A673 (cell line): Measurements from ENCODE around the gene GRIK2. TPM values are rescaled to one million over a fixed set of nuclear protein-coding genes. Genes with fewer than 3 reads are reported as not detected.

Experiments used
- BruUV-seq: library from RNA; stranded (reverse); fragments of 400-500 nt; replicated peaks from 2 replicates; lab custom pipeline; 2021; lab: Mats Ljungman, UMichigan
- CTCF ChIA-PET: fragments of 300-600 bp; sonication (Branson Sonifier 250); formaldehyde crosslinking; loops from one replicate; lab custom pipeline; 2022; ENCODE audit warnings: antibody characterized with exemption; lab: Charles Lee
- POLR2A ChIA-PET: fragments of 300-600 bp; sonication (Branson Sonifier 250); formaldehyde crosslinking; loops from one replicate; lab custom pipeline; 2022; ENCODE audit warnings: antibody characterized with exemption; ENCODE audit not compliant: low non-redundant PET; lab: Charles Lee
- DNase-seq: peaks from one replicate; pipeline ENCODE4 v3.0.0-alpha.2; 2015; ENCODE audit warnings: low spot score
- H3K27ac ChIP-seq: fragments of 200-600 bp; sonication (generic); 2 replicates; pipeline ENCODE4 v1.5.1; 2016; ENCODE audit warnings: mixed run types, low read depth, mild to moderate bottlenecking, mixed read lengths, antibody characterized with exemption, low read length; ENCODE audit not compliant: poor library complexity, severe bottlenecking
- H3K27me3 ChIP-seq: fragments of 200-600 bp; sonication (generic); replicated peaks from 2 replicates; pipeline ENCODE4 v1.6.1; 2017; ENCODE audit warnings: mixed run types, low read depth, mild to moderate bottlenecking, mixed read lengths, antibody characterized with exemption, low read length; ENCODE audit not compliant: insufficient read depth, poor library complexity
- H3K36me3 ChIP-seq: fragments of 200-600 bp; sonication (generic); 2 replicates; pipeline ENCODE4 v1.6.1; 2016; ENCODE audit warnings: mixed run types, mild to moderate bottlenecking, mixed read lengths, antibody characterized with exemption, low read length; ENCODE audit not compliant: insufficient read depth, poor library complexity, severe bottlenecking
- H3K4me1 ChIP-seq: fragments of 200-600 bp; sonication (generic); 2 replicates; pipeline ENCODE4 v1.6.1; 2017; ENCODE audit warnings: mixed run types, mild to moderate bottlenecking, mixed read lengths, antibody characterized with exemption, low read length; ENCODE audit not compliant: insufficient read depth, poor library complexity, severe bottlenecking
- H3K4me3 ChIP-seq: fragments of 200-600 bp; sonication (generic); 2 replicates; pipeline ENCODE4 v1.5.1; 2016; ENCODE audit warnings: low read depth, mixed run types, mild to moderate bottlenecking, mixed read lengths, low read length; ENCODE audit not compliant: poor library complexity, severe bottlenecking
- H3K9me3 ChIP-seq: fragments of 200-600 bp; sonication (generic); 2 replicates; pipeline ENCODE4 v1.6.1; 2016; ENCODE audit warnings: mixed run types, low read depth, mild to moderate bottlenecking, mixed read lengths, antibody characterized with exemption, low read length; ENCODE audit not compliant: poor library complexity, severe bottlenecking
- EZH2 ChIP-seq: fragments of 200-600 bp; sonication (generic); IDR thresholded peaks from 2 replicates; pipeline ENCODE4 v1.6.1; 2017; ENCODE audit warnings: borderline replicate concordance, low read depth, mild to moderate bottlenecking, mixed read lengths, antibody characterized with exemption, low read length; ENCODE audit not compliant: poor library complexity, severe bottlenecking
- intact Hi-C: fragments of 100-400 bp; cut with micrococcal nuclease; formaldehyde crosslinking; loops from one replicate; pipeline ENCODE4 v1.10.0; 2022; ENCODE audit not compliant: unreplicated experiment
- total RNA-seq: library from RNA; stranded (reverse); gene quantifications from 2 replicates; pipeline ENCODE4 v1.2.3, GENCODE V29; 2021
- TF ChIP-seq, protein P1 (sequence below): fragments of 300-800, 200-600 bp; sonication (generic); conservative IDR thresholded peaks from 2 replicates; pipeline ENCODE4 v1.5.1; 2017; ENCODE audit warnings: low read depth, mild to moderate bottlenecking, antibody characterized with exemption, low read length, moderate library complexity, mixed read lengths

The GRIK2 gene
- total RNA-seq, 1 experiment from 2014 or later = 62.1 TPM

DNA sequence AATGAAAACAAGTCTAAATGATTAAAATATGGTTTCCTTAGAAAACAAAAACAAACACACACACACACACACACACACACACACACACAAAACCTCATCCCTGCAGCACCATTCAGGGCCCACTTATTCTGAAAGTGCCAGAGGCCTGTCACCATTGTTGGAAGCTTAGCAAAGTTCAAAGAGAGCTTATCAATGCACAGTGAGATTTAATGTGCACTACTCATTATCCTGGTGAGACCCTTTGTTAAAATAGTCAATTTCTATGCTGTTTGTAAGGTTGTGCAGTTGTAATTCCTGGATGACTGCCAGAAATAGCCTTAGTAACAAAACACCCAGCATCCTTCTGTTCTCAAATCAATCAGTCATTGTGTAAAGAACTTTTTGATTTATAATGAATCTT, 482.9 kb downstream of the GRIK2 start:
- DNase-seq = no peak
- H3K9me3 ChIP-seq = no peaks in the 10 kb centered on the region
- H3K4me1 ChIP-seq = peaks cover 6% of the 10 kb centered on the region
- BruUV-seq = no TSS peak
- intact Hi-C loops = no loop called here
- POLR2A ChIA-PET = interaction anchor here (0.5 to 0.7 kb wide), 2 partner anchors 91 to 171 kb away, joined by 4 to 7 read pairs; no protein-coding TSS in a partner anchor
- no peak overlapping the region for H3K27ac ChIP-seq
- CTCF ChIA-PET = no interaction called here
- H3K36me3 ChIP-seq = no peaks in the 10 kb centered on the region
- TF ChIP-seq, protein P1, sequence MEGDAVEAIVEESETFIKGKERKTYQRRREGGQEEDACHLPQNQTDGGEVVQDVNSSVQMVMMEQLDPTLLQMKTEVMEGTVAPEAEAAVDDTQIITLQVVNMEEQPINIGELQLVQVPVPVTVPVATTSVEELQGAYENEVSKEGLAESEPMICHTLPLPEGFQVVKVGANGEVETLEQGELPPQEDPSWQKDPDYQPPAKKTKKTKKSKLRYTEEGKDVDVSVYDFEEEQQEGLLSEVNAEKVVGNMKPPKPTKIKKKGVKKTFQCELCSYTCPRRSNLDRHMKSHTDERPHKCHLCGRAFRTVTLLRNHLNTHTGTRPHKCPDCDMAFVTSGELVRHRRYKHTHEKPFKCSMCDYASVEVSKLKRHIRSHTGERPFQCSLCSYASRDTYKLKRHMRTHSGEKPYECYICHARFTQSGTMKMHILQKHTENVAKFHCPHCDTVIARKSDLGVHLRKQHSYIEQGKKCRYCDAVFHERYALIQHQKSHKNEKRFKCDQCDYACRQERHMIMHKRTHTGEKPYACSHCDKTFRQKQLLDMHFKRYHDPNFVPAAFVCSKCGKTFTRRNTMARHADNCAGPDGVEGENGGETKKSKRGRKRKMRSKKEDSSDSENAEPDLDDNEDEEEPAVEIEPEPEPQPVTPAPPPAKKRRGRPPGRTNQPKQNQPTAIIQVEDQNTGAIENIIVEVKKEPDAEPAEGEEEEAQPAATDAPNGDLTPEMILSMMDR = no peak
- no peak for TF ChIP-seq EZH2
- no peak overlapping the region for H3K4me3 ChIP-seq
- no peaks in the 10 kb centered on the region for H3K27me3 ChIP-seq

DNA sequence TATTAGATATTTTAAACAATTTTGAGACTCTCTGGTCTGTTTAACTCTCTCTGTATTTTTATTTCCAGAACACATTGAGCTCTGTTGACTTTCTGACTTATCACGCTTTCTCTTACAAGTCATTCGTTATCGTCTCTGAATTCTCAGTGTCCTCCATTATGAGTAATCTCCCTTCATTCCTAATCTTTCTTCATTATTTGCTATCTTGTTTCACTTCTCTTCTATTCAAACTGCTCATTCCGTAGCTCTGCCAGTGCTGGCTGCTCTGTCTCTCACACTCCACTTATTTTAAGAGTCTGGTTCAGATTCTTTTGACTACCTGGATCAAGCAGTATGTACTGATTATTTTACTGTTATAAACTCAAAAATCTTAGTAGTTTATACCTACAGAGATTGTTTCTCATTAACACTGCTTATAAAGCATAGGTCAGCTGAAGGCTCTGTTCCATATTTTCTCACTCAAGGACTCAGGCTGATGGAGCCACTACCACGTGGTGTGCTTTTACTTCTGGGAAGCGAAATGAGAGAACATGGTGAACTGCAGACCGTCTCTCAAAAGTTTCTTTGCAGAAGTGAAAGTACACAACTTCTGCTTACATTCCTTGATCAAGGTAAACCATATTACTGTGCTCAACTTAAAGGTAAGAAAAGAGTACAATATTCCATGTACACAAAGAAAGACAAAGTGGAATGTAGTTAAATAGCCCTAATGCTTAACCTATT, 485.2 kb downstream of the GRIK2 start:
- no peak overlapping the region for H3K27ac ChIP-seq
- CTCF ChIA-PET = no interaction called here
- no TSS peak for BruUV-seq
- POLR2A ChIA-PET = no interaction called here
- DNase-seq = no peak
- H3K9me3 ChIP-seq = no peaks in the 10 kb centered on the region
- H3K4me1 ChIP-seq = peaks cover 10% of the 10 kb centered on the region
- H3K4me3 ChIP-seq = no peak overlapping the region
- no peak for TF ChIP-seq EZH2
- TF ChIP-seq, protein P1 = no peak
- intact Hi-C loops = no loop called here
- no peaks in the 10 kb centered on the region for H3K27me3 ChIP-seq
- H3K36me3 ChIP-seq = no peaks in the 10 kb centered on the region

DNA sequence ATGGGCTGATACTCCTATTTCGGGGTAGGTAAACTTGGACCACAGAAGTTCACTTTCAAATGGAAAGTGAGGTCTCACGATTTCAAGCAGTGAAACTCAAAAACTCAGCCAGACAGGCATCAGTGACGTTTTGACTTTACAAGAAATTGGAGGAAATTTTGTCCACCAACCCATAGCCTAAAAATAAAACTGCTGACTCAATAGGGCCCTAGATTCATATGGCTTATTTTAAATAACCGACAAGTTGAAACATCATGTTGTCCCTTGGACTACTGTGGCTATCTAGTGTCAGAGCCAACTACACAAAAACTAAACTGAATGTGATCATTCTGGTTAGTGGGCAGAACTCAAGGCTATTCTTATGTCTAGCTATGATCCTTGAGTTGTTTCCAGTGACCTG, 486.3 kb downstream of the GRIK2 start:
- Histone ChIP-seq H3K36me3 (no peaks in the 10 kb centered on the region), H3K27ac (no peak overlapping the region), H3K4me1 (peaks cover 16% of the 10 kb centered on the region), H3K9me3 (no peaks in the 10 kb centered on the region), H3K27me3 (no peaks in the 10 kb centered on the region), H3K4me3 (no peak overlapping the region)
- DNase-seq = no peak
- TF ChIP-seq, protein P1 = no peak
- TF ChIP-seq EZH2 = no peak
- ChIA-PET CTCF (no interaction called here), POLR2A (no interaction called here)
- no TSS peak for BruUV-seq
- intact Hi-C loops = no loop called here
